AG09319 (cell line): ENCODE measurements around the gene PALD1.
"Not testable (repeated sequence)": the region's sequence is repeated elsewhere in the genome, so short reads cannot be mapped to it uniquely, and the experiment has no call there.

Experiments used
- DNase-seq: peaks from one replicate; pipeline ENCODE4 v3.0.0-alpha.2; 2010; ENCODE audit warnings: low read depth; ENCODE audit errors: extremely low read depth
- TF ChIP-seq, protein P1 (sequence below): IDR thresholded peaks from 2 replicates; pipeline ENCODE4 v1.5.1; 2011; ENCODE audit warnings: low read depth, mild to moderate bottlenecking, inconsistent platforms, low read length, moderate library complexity

PALD1 gene

GRCh38 chr10:70479626-70480238, 1.2 kb downstream of the PALD1 start:
- DNase-seq = no peak
- TF ChIP-seq, protein P1, sequence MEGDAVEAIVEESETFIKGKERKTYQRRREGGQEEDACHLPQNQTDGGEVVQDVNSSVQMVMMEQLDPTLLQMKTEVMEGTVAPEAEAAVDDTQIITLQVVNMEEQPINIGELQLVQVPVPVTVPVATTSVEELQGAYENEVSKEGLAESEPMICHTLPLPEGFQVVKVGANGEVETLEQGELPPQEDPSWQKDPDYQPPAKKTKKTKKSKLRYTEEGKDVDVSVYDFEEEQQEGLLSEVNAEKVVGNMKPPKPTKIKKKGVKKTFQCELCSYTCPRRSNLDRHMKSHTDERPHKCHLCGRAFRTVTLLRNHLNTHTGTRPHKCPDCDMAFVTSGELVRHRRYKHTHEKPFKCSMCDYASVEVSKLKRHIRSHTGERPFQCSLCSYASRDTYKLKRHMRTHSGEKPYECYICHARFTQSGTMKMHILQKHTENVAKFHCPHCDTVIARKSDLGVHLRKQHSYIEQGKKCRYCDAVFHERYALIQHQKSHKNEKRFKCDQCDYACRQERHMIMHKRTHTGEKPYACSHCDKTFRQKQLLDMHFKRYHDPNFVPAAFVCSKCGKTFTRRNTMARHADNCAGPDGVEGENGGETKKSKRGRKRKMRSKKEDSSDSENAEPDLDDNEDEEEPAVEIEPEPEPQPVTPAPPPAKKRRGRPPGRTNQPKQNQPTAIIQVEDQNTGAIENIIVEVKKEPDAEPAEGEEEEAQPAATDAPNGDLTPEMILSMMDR = no peak

GRCh38 chr10:70480239-70480861, 1.8 kb downstream of the PALD1 start:
- DNase-seq = no peak
- TF ChIP-seq, protein P1 = no peak

DNA sequence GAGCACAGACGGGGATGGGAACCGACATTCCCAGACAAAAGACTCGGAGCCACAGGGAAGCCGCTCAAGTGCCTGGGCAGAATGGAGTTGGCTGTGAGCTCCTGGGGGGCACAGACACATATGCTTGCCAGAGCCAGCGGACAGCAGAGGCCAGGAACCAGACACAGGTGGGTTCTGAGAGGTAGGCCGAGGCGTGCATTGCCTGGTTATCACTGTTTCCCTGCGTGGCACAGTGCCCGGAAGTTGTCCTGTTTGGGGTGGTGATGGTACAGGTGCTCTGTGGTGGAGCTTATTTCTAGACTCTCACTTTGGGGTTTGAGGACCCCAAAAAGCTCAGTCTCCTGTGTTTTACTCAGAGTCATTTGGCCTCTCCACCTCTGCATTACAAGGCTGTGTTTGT, 2.5 kb downstream of the PALD1 start:
- DNase-seq = no peak
- TF ChIP-seq, protein P1 = no peak

DNA sequence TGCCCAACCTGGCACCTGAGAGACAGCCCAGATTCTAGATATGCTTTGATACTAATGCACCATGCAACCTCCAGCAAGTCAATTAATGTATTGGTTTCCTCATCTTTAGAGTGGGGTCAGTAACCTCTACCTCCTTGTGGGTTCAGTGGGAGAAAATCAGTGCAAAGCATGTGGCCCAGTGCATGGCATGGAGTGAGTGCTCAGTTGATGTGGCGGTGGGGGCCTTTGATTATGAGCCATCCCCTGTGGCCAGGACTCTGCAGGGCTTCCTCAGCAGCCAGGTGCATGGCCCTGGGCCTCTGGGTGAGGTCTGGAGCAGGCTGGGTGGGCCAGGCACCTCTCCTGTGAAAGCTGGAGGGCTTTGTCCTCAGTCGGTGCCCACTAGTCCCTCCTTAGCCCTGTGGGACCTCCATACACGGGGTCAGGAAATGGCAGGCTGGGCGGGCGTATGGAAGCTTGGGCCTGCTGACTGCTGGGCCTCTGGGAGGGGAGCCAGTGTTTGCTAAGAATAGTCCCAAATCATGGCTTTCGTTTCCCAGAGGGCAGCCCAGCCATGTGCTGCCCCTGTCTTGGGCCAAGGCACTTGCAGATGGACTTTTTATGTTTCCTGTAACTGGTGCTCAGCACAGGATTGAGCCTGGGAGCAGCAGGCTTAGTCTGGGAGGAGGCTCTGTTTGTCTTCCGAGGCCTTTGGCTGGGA, 3.4 kb downstream of the PALD1 start:
- TF ChIP-seq, protein P1 = no peak
- DNase-seq = no peak

GRCh38 chr10:70482982-70483760, 4.6 kb downstream of the PALD1 start:
- TF ChIP-seq, protein P1 = no peak
- no peak for DNase-seq

- DNase-seq = not testable (repeated sequence)
Observed at GRCh38 chr10:70483872-70484271, 5.3 kb downstream of the PALD1 start.

DNA sequence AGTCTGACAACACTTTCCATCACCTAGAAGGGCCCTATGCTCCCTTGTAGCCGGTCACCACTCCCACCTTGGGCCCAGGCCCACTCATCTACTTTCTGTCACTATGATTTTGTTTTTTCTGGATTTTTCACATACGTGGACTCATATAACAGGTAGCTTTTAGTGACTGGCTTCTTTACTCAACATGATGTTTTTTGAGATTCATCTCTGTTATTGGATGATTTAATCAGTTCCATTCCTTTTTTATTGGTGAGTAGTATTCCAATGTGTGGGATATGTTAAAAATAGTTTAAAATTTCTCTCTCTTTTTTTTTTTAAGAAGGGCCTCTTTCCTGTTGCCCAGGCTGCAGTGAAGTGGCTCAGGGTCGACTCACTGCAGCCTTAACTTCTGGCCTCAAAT, 9.3 kb downstream of the PALD1 start:
- TF ChIP-seq, protein P1 = no peak
- no peak for DNase-seq
